ENCODE results near the gene PRR5L.
"Not testable (repeated sequence)": the region's sequence is repeated elsewhere in the genome, so short reads cannot be mapped to it uniquely, and the experiment has no call there.

PRR5L gene

GRCh38 chr11:36281850-36282249, 14.2 kb upstream of the PRR5L start:
- no peak for DNase-seq

- no peak for DNase-seq
These were observed 13.2 kb upstream of the PRR5L start for GRCh38 chr11:36282926-36283325.

GRCh38 chr11:36288442-36289225, 7.5 kb upstream of the PRR5L start:
- DNase-seq = no peak

DNA sequence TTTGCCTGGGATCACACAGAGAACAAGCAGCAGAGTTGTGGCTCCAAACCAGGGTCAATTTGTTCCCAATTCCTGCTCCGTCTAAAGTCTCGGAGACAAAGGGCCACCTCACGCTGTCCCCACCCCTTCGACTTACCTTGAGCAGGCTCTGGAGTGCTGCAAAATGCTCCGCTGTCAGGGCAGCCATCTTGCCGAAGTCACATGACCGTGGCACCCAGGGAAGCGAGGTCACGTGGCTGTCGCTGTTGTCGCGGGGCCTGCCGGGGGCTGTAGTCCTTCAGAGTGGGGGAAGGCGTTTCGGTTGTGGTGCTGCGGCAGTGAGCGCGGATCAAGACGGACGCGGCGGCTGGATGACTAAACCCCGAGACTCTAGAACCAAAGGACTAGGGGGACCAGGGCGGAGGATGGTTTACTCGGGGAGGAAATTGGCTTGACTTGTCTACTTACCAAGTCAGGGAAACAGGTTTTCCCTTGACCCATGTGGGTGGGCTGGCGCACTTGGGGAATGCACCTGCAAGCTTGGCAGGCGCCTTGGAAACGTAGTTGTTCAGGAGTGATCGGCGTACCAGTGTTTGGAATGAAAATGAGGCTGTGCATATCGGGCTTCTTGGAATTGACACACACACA, 6.7 kb upstream of the PRR5L start, which contains the start of gene COMMD9:
COMMD9 (minus strand) TSS at position 199 of the 627 bp plus-strand sequence; CDS start at position 187, 12 bp downstream.
- DNase-seq = peak; percentile 91

DNA sequence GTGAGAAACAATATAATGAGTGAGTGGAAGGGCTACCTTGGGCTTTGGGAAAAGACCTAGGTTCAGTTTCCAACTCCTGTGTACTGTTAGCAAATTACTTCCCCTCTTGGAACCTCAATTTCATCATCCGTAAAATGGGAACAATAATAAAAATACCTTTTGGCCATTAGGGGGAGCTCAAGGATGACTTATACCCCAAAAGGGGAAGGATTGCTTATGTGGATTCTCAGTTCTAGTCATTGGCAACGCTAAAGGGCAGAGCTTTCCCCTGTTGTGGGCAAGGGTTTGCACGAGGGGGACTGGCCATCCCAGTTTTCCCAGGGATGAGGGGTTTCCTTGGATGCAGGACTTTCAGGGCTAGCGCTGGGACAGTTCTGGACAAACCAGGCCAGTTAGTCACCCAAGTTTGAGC, 3.8 kb upstream of the PRR5L start:
- DNase-seq = peak; percentile 32

GRCh38 chr11:36296884-36297543, 926 bp downstream of the PRR5L start:
- DNase-seq = peak; percentile 71

DNA sequence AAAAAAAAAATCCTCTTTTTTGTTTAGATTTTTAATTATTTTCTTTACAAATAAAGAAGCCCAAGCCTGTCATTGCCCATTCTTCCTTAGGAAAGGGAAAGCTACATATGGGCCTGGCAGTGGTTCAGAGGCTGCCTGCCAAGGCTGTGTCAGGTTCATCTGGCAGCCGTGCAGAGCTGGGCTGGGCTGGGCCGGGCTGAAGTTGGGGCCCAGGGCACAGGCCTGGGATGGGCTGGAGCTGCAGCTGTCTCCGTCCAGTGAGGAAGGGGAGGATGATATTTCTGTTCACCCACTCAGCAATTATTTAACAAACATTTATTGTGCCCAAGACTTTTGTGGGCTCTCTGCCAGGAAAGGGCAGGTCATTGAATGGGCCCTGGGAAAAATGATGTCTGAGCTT, 4.6 kb downstream of the PRR5L start:
- DNase-seq = peak; percentile 14

DNA sequence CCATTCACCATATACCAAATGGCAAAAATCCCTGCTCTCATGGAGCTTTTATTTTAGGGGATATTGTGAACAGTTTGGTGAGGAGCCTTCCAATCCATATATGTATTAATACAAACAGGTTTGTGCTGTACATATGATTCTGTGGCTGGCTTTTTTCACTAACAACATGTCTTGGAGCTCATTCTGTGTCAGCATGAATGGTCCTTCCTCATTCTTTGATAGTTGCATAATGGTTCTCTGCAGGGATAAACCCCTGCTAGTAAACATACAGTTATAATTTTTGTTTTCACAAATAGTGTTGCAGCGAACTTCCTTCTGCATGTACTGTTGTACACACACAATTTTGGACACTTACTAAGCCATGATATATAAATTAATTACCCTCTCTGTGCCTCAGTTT, 8.3 kb downstream of the PRR5L start:
- no peak for DNase-seq

GRCh38 chr11:36305047-36305446, 9.0 kb downstream of the PRR5L start:
- DNase-seq = no peak

GRCh38 chr11:36306888-36307287, 10.8 kb downstream of the PRR5L start:
- peak; percentile 65 for DNase-seq

DNA sequence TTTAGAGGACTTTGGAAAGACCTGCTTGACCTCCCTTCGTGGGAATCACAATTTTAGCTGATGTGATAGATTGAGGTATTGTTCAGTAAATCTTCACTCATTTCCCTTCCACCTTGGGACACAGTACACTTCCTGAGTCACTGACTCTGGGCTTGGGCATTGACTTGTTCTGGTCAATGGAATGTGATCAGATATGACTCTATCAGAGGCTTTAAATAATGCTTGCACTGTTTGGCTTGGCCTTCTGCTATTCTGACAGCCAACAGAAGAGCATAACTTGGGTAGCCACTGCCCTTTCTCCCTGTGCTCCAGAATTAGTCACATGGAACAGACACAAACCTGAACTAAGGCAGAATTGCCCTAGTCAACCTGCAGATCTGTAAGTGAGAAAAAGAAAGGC, 12.5 kb downstream of the PRR5L start:
- no peak for DNase-seq

GRCh38 chr11:36309779-36310178, 13.7 kb downstream of the PRR5L start:
- DNase-seq = no peak

GRCh38 chr11:36311926-36312595, 16.0 kb downstream of the PRR5L start:
- peak; percentile 20 for DNase-seq

DNA sequence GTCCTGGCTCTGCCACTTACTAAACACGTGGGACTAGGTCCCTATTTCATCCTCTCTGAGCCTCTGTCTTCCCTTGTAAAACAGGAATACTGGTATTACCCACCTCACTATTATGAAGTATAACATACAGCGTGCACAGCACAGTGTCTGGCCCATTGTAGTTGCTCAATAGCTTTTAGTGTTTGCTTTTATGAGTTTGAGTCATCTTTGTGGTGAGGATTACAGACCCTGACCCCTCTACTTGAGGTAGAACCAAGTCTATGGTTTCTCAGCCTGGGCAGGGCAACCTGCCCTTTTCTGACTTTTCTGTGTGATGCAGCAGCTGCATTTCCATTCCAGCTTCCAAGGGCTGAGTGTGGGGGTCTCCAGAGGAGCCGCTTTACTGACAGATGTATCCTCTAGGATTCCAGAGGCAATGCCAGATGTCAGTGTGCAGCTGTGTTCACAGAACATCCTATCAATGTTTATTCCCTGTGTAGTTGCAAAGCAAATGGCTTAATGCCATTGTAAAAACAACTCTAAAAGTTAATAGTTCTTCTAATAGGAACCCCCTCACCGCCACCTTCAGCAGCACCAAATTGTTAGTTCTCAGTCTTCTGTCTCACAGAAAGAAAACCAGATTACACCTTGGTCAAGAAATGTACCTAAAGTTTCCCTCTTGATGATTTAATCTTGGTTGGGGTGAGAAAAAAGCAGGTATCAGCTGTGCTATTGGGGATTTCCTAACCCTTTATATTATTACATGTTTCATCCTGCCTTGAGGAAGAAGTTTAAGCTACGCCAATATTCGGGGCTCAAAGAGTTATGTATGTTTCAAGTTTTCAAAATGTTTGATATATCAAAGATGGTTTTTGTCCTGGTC, 16.8 kb downstream of the PRR5L start:
- peak; percentile 77 for DNase-seq

GRCh38 chr11:36313750-36314433, 17.8 kb downstream of the PRR5L start:
- no peak for DNase-seq

DNA sequence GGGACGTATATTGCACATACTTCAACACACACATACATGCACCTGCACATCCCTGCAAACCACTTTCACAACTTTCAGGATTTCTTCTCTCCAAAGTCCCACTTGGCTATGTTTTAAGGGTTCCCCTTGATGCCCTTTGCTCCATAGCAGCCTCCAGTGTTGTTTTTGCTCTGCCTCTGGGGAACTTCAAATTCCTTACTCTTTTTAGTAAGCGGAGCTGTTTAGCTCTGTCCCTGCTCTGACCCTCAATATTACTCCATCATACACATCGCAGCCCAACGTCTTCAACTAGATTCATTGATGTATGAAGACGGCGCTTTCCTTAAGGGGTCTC, 18.3 kb downstream of the PRR5L start:
- no peak for DNase-seq

- DNase-seq = no peak
These were observed 20.0 kb downstream of the PRR5L start for GRCh38 chr11:36316049-36316448.

DNA sequence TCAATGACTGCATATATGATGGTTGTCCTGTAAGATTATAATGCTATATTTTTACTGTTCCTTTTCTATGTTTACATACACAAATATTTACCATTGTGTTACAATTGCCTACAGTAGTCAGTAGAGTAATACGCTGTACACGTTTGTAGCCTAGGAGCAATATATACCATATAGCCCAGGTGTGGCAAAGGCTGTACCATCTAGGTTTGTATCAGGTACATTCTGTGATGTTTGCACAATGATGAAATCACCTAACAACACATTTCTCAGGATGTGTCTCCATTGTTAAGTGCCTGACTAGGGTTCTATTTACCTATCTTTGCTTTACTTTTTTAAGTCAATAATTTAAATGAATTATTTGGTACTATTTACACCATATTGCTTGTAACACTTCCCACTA, 21.9 kb downstream of the PRR5L start:
- DNase-seq = no peak

DNA sequence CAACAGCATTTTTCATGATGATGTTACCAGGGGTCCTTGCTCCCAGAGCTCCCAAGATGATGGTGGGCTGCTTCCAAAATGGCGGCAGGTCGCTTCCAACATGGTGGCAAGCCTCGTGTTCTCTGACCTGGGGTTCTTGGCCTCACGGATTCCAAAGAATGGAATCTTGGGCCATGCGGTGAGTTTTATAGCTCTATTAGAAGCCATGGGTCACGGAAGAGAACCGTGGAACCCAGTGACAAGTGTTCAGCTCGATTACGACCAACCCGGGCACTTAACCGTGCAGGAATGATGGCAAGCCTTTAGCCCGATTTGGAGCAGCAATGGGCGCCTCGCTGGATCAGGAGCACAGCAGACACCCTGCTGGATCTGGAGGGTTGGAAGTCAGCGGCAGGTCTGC, 28.9 kb downstream of the PRR5L start:
- not testable (repeated sequence) for DNase-seq

- not testable (repeated sequence) for DNase-seq
These were observed 29.3 kb downstream of the PRR5L start for GRCh38 chr11:36325403-36325802.

DNA sequence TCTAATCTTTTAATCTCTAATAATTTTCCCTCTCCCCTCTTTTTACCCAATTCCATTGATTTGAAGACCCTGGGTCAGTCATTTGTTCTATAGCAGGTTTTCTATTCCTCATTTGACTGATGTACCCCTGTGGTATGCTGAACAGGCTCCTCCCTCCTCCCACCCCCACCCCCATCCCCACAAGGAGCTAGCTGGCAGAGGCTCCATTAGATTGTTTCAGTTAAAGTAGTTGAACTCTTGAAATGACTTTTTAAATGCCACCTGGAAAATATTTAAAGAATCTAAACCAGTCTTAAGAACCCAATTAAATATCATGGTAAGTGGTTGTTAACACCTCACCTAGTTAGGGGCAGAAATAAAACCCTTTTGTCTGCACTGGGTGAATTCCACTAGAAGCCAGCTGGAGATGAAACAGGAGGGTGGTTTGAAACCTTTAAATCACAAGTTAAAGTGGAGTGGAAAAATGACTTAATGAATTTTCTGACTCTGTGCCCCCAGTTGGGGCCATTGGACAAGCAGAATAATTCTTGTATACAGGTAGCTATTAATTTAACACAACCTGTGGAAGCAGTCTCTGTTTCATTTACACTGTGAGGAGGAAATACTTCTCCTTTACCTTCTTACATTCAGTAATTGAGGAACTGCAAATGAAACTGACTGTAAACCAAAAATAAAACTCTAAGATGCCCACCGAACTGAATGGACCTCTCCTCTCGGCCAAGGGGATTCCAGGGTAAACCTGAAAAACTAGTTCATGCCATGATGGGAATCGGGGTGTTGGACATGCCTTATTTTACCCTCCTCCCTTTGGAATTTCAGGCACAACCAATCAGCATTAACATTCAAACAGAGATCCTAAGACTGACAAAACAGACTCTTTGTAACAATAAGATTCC, 30.7 kb downstream of the PRR5L start:
- DNase-seq = no peak

Data from fibroblast of upper back skin (primary cell).